Liver (tissue), 9 donors: ENCODE measurements around the gene THEMIS. TPM values are rescaled to one million over a fixed set of nuclear protein-coding genes. Genes with fewer than 3 reads are reported as not detected.

Experiments
- DNase-seq: peaks from one replicate; pipeline ENCODE4 v3.0.0-alpha.2; 2017; ENCODE audit warnings: low spot score
- H3K27ac ChIP-seq, 2 donors: one replicate each; pipeline ENCODE4 v1.7.0; 2013; ENCODE audit warnings: inconsistent platforms in 2 of 2, low read length in 2 of 2, control low read depth in 1 of 2, low read depth in 1 of 2, mild to moderate bottlenecking in 1 of 2
- H3K27me3 ChIP-seq, 4 donors: one replicate each; pipeline versions ENCODE4 v1.6.1 to v1.7.0; 2013; ENCODE audit warnings: low read length in 3 of 4, inconsistent platforms in 1 of 4, mild to moderate bottlenecking in 1 of 4, moderate library complexity in 1 of 4; ENCODE audit not compliant: control insufficient read depth in 4 of 4, insufficient read depth in 4 of 4
- H3K36me3 ChIP-seq, 4 donors: one replicate each; pipeline versions ENCODE4 v1.6.1 to v1.7.0; 2013; ENCODE audit warnings: low read length in 3 of 4, mild to moderate bottlenecking in 3 of 4, low read depth in 1 of 4, moderate library complexity in 1 of 4; ENCODE audit not compliant: control insufficient read depth in 4 of 4, insufficient read depth in 3 of 4
- H3K4me1 ChIP-seq, 4 donors: one replicate each; pipeline versions ENCODE4 v1.6.1 to v1.7.0; 2013; ENCODE audit warnings: low read length in 3 of 4, mild to moderate bottlenecking in 3 of 4, moderate library complexity in 1 of 4; ENCODE audit not compliant: control insufficient read depth in 4 of 4, insufficient read depth in 4 of 4
- H3K4me3 ChIP-seq, 3 donors: one replicate each; pipeline versions ENCODE4 v1.6.1 to v1.7.0; 2013; ENCODE audit warnings: low read length in 3 of 3, control low read depth in 1 of 3, low read depth in 1 of 3, mild to moderate bottlenecking in 1 of 3
- H3K9ac ChIP-seq, 2 donors: one replicate each; pipeline ENCODE4 v1.7.0; 2013; ENCODE audit warnings: low read length in 2 of 2, mild to moderate bottlenecking in 2 of 2, moderate library complexity in 2 of 2, control low read depth in 1 of 2, low read depth in 1 of 2
- H3K9me3 ChIP-seq, 4 donors: one replicate each; pipeline versions ENCODE4 v1.6.1 to v1.7.0; 2013; ENCODE audit warnings: low read length in 3 of 4; ENCODE audit not compliant: control insufficient read depth in 4 of 4
- ATF3 ChIP-seq: IDR thresholded peaks from 2 replicates; pipeline ENCODE4 v1.6.1; 2016; ENCODE audit warnings: antibody characterized with exemption
- CTCF ChIP-seq: fragments of 150-350 bp; IDR thresholded peaks from 2 replicates; pipeline ENCODE4 v1.5.1; 2017; ENCODE audit warnings: improper control_type of control experiment, low read depth, low read length; ENCODE audit not compliant: missing input control
- EGR1 ChIP-seq, 2 donors: IDR thresholded peaks; 2 replicates each; pipeline ENCODE4 v1.6.1; 2016 to 2018; ENCODE audit warnings: antibody characterized with exemption in 2 of 2, low read depth in 2 of 2
- FOXA1 ChIP-seq: IDR thresholded peaks from 2 replicates; pipeline ENCODE4 v1.6.1; 2016; ENCODE audit warnings: antibody characterized with exemption
- FOXA2 ChIP-seq: IDR thresholded peaks from 2 replicates; pipeline ENCODE4 v1.6.1; 2016; ENCODE audit warnings: antibody characterized with exemption
- GABPA ChIP-seq, 2 donors: IDR thresholded peaks in 1 of 2; conservative IDR thresholded peaks in 1 of 2; 2 replicates each; pipeline ENCODE4 v1.6.1; 2016; ENCODE audit warnings: antibody characterized with exemption in 2 of 2, mild to moderate bottlenecking in 1 of 2, moderate library complexity in 1 of 2
- HNF4A ChIP-seq, 2 donors: conservative IDR thresholded peaks; 2 replicates each; pipeline ENCODE4 v1.6.1; 2016; ENCODE audit warnings: antibody characterized with exemption in 2 of 2, mild to moderate bottlenecking in 2 of 2
- HNF4G ChIP-seq: IDR thresholded peaks from 2 replicates; pipeline ENCODE4 v1.6.1; 2016; ENCODE audit warnings: antibody characterized with exemption
- JUND ChIP-seq, 2 donors: IDR thresholded peaks; 2 replicates each; pipeline ENCODE4 v1.6.1; 2016; ENCODE audit warnings: antibody characterized with exemption in 2 of 2
- MAX ChIP-seq: IDR thresholded peaks from 2 replicates; pipeline ENCODE4 v1.6.1; 2016; ENCODE audit warnings: antibody characterized with exemption
- NR2F2 ChIP-seq: IDR thresholded peaks from 2 replicates; pipeline ENCODE4 v1.6.1; 2016; ENCODE audit warnings: antibody characterized with exemption
- RAD21 ChIP-seq, 2 donors: IDR thresholded peaks; 2 replicates each; pipeline ENCODE4 v1.6.1; 2016; ENCODE audit warnings: antibody characterized with exemption in 2 of 2, mild to moderate bottlenecking in 2 of 2
- REST ChIP-seq: IDR thresholded peaks from 2 replicates; pipeline ENCODE4 v1.6.1; 2016; ENCODE audit warnings: antibody characterized with exemption, mild to moderate bottlenecking
- RXRA ChIP-seq, 2 donors: IDR thresholded peaks; 2 replicates each; pipeline ENCODE4 v1.6.1; 2017 to 2018; ENCODE audit warnings: antibody characterized with exemption in 2 of 2, mild to moderate bottlenecking in 1 of 2
- SP1 ChIP-seq: IDR thresholded peaks from 2 replicates; pipeline ENCODE4 v1.6.1; 2018; ENCODE audit warnings: antibody characterized with exemption, mild to moderate bottlenecking
- TAF1 ChIP-seq: conservative IDR thresholded peaks from 2 replicates; pipeline ENCODE4 v1.6.1; 2016; ENCODE audit warnings: antibody characterized with exemption, mild to moderate bottlenecking
- YY1 ChIP-seq: IDR thresholded peaks from 2 replicates; pipeline ENCODE4 v1.6.1; 2016; ENCODE audit warnings: antibody characterized with exemption, mild to moderate bottlenecking
- ZBTB33 ChIP-seq: IDR thresholded peaks from 2 replicates; pipeline ENCODE4 v1.6.1; 2016; ENCODE audit warnings: antibody characterized with exemption
- WGBS: extraction: QIAGEN DNeasy Blood & Tissue Kit; methylation state at CpG from one replicate; pipeline ENCODE4 v1.1.7; 2013; 5-methylcytosine and 5-hydroxymethylcytosine counted together
- polyA plus RNA-seq, 2 donors: library from polyadenylated mRNA; stranded (reverse) in 1 of 2; unstranded in 1 of 2; fragments of 200-250 nt in 1 of 2; fragments of >200 nt in 1 of 2; fragmentation: Nextera tagmentation in 1 of 2; extraction: Ambion mirVana in 1 of 2; gene quantifications; one replicate each; pipeline versions ENCODE4 v1.2.1 to v1.2.3, GENCODE V29; 2013 to 2015
- total RNA-seq, 2 donors: library from RNA; depleted of rRNA; stranded (reverse); fragments of >200 nt; gene quantifications; one replicate each; pipeline ENCODE4 v1.2.3, GENCODE V29; 2014
- donor health status: healthy.
- donor health status: healthy.
- donor health status: healthy.
- donor health status: healthy.
- donor health status: healthy.

THEMIS gene
- total and polyA plus RNA-seq, 4 donors: 0.05 to 0.59 (median 0.21) TPM

- TF ChIP-seq CTCF: no peak
- no peak for TF ChIP-seq MAX
- TF ChIP-seq RXRA (IDR thresholded peaks at IDR 0.05): no peak
These were observed 49.7 kb downstream of the THEMIS start (continued) for GRCh38 chr6:127851197-127851596.

- Histone ChIP-seq H3K9me3 (peaks cover 0 to 2% (median 0%) of the 10 kb centered on the region in 4 donors), H3K4me3 (no peak overlapping the region), H3K4me1 (no peaks in the 10 kb centered on the region), H3K36me3 (no peaks in the 10 kb centered on the region), H3K27ac (no peak overlapping the region), H3K27me3 (peaks cover 0 to 2% (median 0%) of the 10 kb centered on the region in 4 donors), H3K9ac (no peak overlapping the region)
- 85% methylated on average over 3 of the region's 3 CpGs for WGBS
- DNase-seq: no peak
- no peak for TF ChIP-seq RXRA (IDR thresholded peaks at IDR 0.05)
- no peak for TF ChIP-seq CTCF
- TF ChIP-seq RAD21 (IDR thresholded peaks at IDR 0.05): no peak
- TF ChIP-seq TAF1: no peak
- no peak for TF ChIP-seq JUND (IDR thresholded peaks at IDR 0.05)
- TF ChIP-seq SP1: no peak
- no peak for TF ChIP-seq ZBTB33
- no peak for TF ChIP-seq REST
- no peak for TF ChIP-seq HNF4A (conservative IDR thresholded peaks at IDR 0.05)
- TF ChIP-seq FOXA2: no peak
- TF ChIP-seq EGR1 (IDR thresholded peaks at IDR 0.05; ENCODE audit: low read depth in 2 of 2): no peak
- no peak for TF ChIP-seq NR2F2
- TF ChIP-seq ATF3: no peak
- no peak for TF ChIP-seq HNF4G
- TF ChIP-seq YY1: no peak
- no peak for TF ChIP-seq MAX
- no peak for TF ChIP-seq GABPA (IDR thresholded peaks at IDR 0.05 in 1 of 2, conservative IDR thresholded peaks at IDR 0.05 in 1 of 2)
- TF ChIP-seq FOXA1: no peak
These were observed 55.6 kb downstream of the THEMIS start for GRCh38 chr6:127845242-127845641.
